OCI-LY1 (cell line): ENCODE data around the gene IGFBP2.

Source experiments
- H2AFZ ChIP-seq: fragments of 200-600 bp; sonication (generic), shearing (Covaris generic); 2 replicates; pipeline ENCODE4 v1.6.0; 2014; ENCODE audit warnings: antibody characterized with exemption, mild to moderate bottlenecking, low read length
- H3F3A ChIP-seq: fragments of 200-600 bp; sonication (generic), shearing (Covaris generic); 2 replicates; pipeline ENCODE4 v1.6.0; 2014; ENCODE audit warnings: mild to moderate bottlenecking, antibody characterized with exemption, low read length, moderate library complexity; ENCODE audit not compliant: insufficient read depth
- H3K27ac ChIP-seq: fragments of 200-600 bp; sonication (generic); 2 replicates; pipeline ENCODE4 v1.5.1; 2014; ENCODE audit warnings: low read length, mixed run types, mild to moderate bottlenecking, low read depth; ENCODE audit not compliant: poor library complexity, severe bottlenecking
- H3K27me3 ChIP-seq: fragments of 200-600 bp; sonication (generic); 2 replicates; pipeline ENCODE4 v1.6.0; 2014; ENCODE audit warnings: antibody characterized with exemption, mild to moderate bottlenecking, low read length, moderate library complexity; ENCODE audit not compliant: insufficient read depth
- H3K36me3 ChIP-seq: fragments of 200-600 bp; sonication (generic); 2 replicates; pipeline ENCODE4 v1.6.1; 2014; ENCODE audit warnings: mild to moderate bottlenecking, antibody characterized with exemption, low read length, moderate library complexity, mixed read lengths; ENCODE audit not compliant: insufficient read depth
- H3K4me1 ChIP-seq: fragments of 200-600 bp; sonication (generic); 2 replicates; pipeline ENCODE4 v1.5.1; 2014; ENCODE audit warnings: mild to moderate bottlenecking, low read length, moderate library complexity; ENCODE audit not compliant: insufficient read depth, severe bottlenecking
- H3K4me2 ChIP-seq: fragments of 200-600 bp; sonication (generic), shearing (Covaris generic); 2 replicates; pipeline ENCODE4 v1.6.1; 2014; ENCODE audit warnings: low read length
- H3K4me3 ChIP-seq: fragments of 200-600 bp; sonication (generic); 2 replicates; pipeline ENCODE4 v1.5.1; 2014; ENCODE audit warnings: low read length, low read depth, mild to moderate bottlenecking, mixed read lengths; ENCODE audit not compliant: poor library complexity, severe bottlenecking
- H3K79me2 ChIP-seq: fragments of 200-600 bp; shearing (Covaris generic); 2 replicates; pipeline ENCODE4 v1.6.1; 2016; ENCODE audit warnings: mixed run types, low read length, mixed read lengths; ENCODE audit not compliant: insufficient read depth
- H3K9ac ChIP-seq: fragments of 200-600 bp; sonication (generic), shearing (Covaris generic); 2 replicates; pipeline ENCODE4 v1.6.1; 2014; ENCODE audit warnings: mild to moderate bottlenecking, low read length, mixed read lengths
- H3K9me2 ChIP-seq: fragments of 200-600 bp; sonication (generic), shearing (Covaris generic); 2 replicates; pipeline ENCODE4 v1.6.1; 2014; ENCODE audit warnings: low read depth, mild to moderate bottlenecking, low read length, mixed read lengths
- H3K9me3 ChIP-seq: fragments of 200-600 bp; shearing (Covaris generic); 2 replicates; pipeline ENCODE4 v1.6.1; 2014; ENCODE audit warnings: low read length, mixed read lengths
- H4K20me1 ChIP-seq: fragments of 200-600 bp; sonication (generic), shearing (Covaris generic); 2 replicates; pipeline ENCODE4 v1.6.0; 2016; ENCODE audit warnings: mild to moderate bottlenecking, low read length; ENCODE audit not compliant: insufficient read depth
- CTCF ChIP-seq: fragments of 200-600 bp; sonication (generic), shearing (Covaris generic); IDR thresholded peaks from 2 replicates; pipeline ENCODE4 v1.5.1; 2017; ENCODE audit warnings: mild to moderate bottlenecking, antibody characterized with exemption, low read length, moderate library complexity, mixed read lengths
- EZH2 ChIP-seq: fragments of 200-600 bp; sonication (generic), shearing (Covaris generic); IDR thresholded peaks from 2 replicates; pipeline ENCODE4 v1.8.0; 2017; ENCODE audit warnings: borderline replicate concordance, mixed run types, mild to moderate bottlenecking, antibody characterized with exemption, low read length, moderate library complexity, mixed read lengths

Gene IGFBP2

GRCh38 chr2:216657980-216658379 lies 24.8 kb downstream of the IGFBP2 start:
- no peak overlapping the region for H3K9ac ChIP-seq
- H4K20me1 ChIP-seq: no peaks in the 10 kb centered on the region
- no peak overlapping the region for H3K27ac ChIP-seq
- no peak overlapping the region for H3K4me3 ChIP-seq
- no peaks in the 10 kb centered on the region for H3K36me3 ChIP-seq
- H3K9me2 ChIP-seq: no peaks in the 10 kb centered on the region
- no peaks in the 10 kb centered on the region for H3F3A ChIP-seq
- H3K4me2 ChIP-seq: no peak overlapping the region
- H3K79me2 ChIP-seq: no peaks in the 10 kb centered on the region
- no peaks in the 10 kb centered on the region for H3K9me3 ChIP-seq
- H2AFZ ChIP-seq: no peak overlapping the region
- H3K27me3 ChIP-seq: no peaks in the 10 kb centered on the region
- H3K4me1 ChIP-seq: no peaks in the 10 kb centered on the region
- no peak for TF ChIP-seq EZH2

GRCh38 chr2:216658757-216659156 lies 25.5 kb downstream of the IGFBP2 start:
- no peaks in the 10 kb centered on the region for H3K9me3 ChIP-seq
- H3K4me3 ChIP-seq: no peak overlapping the region
- H3K9ac ChIP-seq: no peak overlapping the region
- H3K9me2 ChIP-seq: no peaks in the 10 kb centered on the region
- no peak overlapping the region for H3K27ac ChIP-seq
- no peaks in the 10 kb centered on the region for H3K27me3 ChIP-seq
- no peak overlapping the region for H2AFZ ChIP-seq
- H3K4me1 ChIP-seq: no peaks in the 10 kb centered on the region
- H3K4me2 ChIP-seq: no peak overlapping the region
- no peaks in the 10 kb centered on the region for H3F3A ChIP-seq
- H4K20me1 ChIP-seq: no peaks in the 10 kb centered on the region
- no peaks in the 10 kb centered on the region for H3K79me2 ChIP-seq
- no peak for TF ChIP-seq EZH2
- TF ChIP-seq CTCF: no peak
- H3K36me3 ChIP-seq: no peaks in the 10 kb centered on the region

GRCh38 chr2:216659276-216659675 lies 26.1 kb downstream of the IGFBP2 start:
- Histone ChIP-seq H3K4me3 (no peak overlapping the region), H3K4me1 (no peaks in the 10 kb centered on the region), H3K27me3 (no peaks in the 10 kb centered on the region), H2AFZ (no peak overlapping the region), H4K20me1 (no peaks in the 10 kb centered on the region), H3K4me2 (no peak overlapping the region), H3K79me2 (no peaks in the 10 kb centered on the region), H3F3A (no peaks in the 10 kb centered on the region), H3K27ac (no peak overlapping the region), H3K9me3 (no peaks in the 10 kb centered on the region), H3K36me3 (no peaks in the 10 kb centered on the region), H3K9me2 (no peaks in the 10 kb centered on the region), H3K9ac (no peak overlapping the region)
- TF ChIP-seq EZH2 (no peak), CTCF (no peak)

GRCh38 chr2:216660496-216660895 lies 27.3 kb downstream of the IGFBP2 start:
- no peaks in the 10 kb centered on the region for H4K20me1 ChIP-seq
- no peak for TF ChIP-seq EZH2
- no peak for TF ChIP-seq CTCF
- H3K79me2 ChIP-seq: no peaks in the 10 kb centered on the region

More at GRCh38 chr2:216660496-216660895, 27.3 kb downstream of the IGFBP2 start:
- H3K4me1 ChIP-seq: no peaks in the 10 kb centered on the region
- no peaks in the 10 kb centered on the region for H3K36me3 ChIP-seq
- H3K27ac ChIP-seq: no peak overlapping the region
- H3F3A ChIP-seq: no peaks in the 10 kb centered on the region
- H3K9me2 ChIP-seq: no peaks in the 10 kb centered on the region
- H3K9ac ChIP-seq: no peak overlapping the region
- H2AFZ ChIP-seq: no peak overlapping the region
- no peaks in the 10 kb centered on the region for H3K27me3 ChIP-seq
- H3K9me3 ChIP-seq: no peaks in the 10 kb centered on the region
- H3K4me2 ChIP-seq: no peak overlapping the region
- H3K4me3 ChIP-seq: no peak overlapping the region
